Epidermal melanocyte (primary cell): ENCODE measurements around the gene NUDT14.

Experiments used
- DNase-seq: peaks from one replicate; pipeline ENCODE4 v3.0.0; 2011; ENCODE audit warnings: low spot score; ENCODE audit not compliant: insufficient read length

NUDT14 gene

GRCh38 chr14:105180592-105181548 is at the start of gene NUDT14:
TSS of gene NUDT14 (minus strand) at chr14:105181312. CDS start at chr14:105181209, 103 bp downstream.
- peak; percentile 88 for DNase-seq

DNA sequence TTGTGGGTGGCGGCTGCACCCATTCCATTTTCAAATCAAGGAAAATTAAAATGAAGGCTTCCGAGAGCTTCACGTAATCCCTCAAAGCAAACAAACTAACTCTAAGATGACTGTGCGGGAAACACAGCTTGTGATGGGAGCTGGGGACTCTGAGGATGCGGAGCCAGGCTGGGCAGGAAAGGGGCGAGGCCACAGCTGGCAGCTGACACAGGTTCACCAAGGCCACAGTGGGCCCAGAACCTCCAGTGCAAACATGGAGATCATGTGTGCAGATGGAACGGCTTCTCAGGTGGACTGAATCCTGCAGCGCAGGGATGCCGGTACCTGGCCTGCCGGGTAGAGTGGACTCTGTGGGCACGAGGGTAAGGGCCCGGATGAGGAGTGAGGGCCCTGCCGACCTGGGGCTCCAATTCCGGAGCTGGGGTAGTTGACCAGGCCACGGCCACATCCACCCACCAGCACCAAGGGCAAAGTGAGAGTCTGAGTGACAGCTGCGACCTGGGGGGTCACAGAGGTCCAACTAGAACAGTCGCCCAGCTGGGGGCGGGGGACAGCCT is 48.1 kb upstream of the NUDT14 start:
- DNase-seq = no peak

- no peak for DNase-seq
These were observed 47.5 kb upstream of the NUDT14 start for GRCh38 chr14:105228562-105228961.

- DNase-seq = no peak
These were observed 46.2 kb upstream of the NUDT14 start for GRCh38 chr14:105227346-105227745.

- DNase-seq = no peak
These were observed 45.1 kb upstream of the NUDT14 start for GRCh38 chr14:105226198-105226597.

DNA sequence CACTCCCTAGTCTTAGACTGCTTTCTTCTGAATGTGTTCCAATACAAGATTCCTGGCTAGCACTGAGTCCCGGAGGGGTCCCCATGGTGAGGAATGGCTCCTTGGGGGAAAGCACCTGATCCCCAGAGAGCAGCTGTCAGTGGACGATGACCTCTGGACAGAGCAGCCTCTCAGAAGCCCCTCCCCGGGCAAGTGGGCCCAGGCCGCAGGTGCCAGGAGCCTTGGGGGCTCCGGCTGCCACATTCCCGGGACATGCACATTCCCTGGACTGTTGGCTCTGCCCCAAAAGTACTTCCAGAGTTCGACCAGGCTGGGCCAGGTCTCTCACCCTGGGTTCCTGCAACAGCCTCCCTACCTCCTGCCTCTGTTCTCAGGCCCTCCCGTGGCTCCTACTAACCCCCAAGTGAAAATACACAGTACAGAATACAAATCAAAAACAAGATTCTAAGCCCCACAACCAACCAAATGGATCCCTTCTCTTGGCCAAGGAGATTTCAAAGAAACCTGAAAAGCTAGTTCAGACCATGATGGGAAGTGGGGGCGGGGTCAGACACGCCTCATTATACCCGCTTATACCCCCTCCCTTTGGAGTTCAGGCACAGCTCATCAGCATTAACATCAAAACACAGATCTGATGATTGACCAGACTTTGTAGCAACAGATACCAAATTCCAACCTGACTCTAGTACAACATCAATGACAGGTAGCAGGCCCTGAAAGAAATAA is 43.9 kb upstream of the NUDT14 start:
- no peak for DNase-seq

GRCh38 chr14:105223770-105224544 is 42.8 kb upstream of the NUDT14 start:
- no peak for DNase-seq

DNA sequence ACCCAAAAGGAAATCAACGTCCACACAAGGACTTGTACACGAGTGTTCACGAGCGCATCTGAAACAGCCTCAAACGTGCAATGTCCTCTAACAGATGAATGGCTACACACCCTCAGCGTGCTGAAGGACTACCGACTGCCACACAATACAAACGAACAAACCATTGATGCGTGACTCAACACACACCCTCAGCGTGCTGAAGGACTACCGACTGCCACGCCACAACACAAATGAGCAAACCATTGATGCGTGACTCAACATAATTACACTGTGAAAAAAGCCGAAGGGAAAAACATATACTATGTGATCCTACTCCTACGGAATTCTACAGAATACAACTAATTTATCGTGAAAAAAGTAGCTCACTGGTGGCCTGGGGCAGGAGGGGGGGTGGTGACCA is 42.1 kb upstream of the NUDT14 start:
- no peak for DNase-seq

- no peak for DNase-seq
These were observed 40.6 kb upstream of the NUDT14 start for GRCh38 chr14:105221598-105222178.

DNA sequence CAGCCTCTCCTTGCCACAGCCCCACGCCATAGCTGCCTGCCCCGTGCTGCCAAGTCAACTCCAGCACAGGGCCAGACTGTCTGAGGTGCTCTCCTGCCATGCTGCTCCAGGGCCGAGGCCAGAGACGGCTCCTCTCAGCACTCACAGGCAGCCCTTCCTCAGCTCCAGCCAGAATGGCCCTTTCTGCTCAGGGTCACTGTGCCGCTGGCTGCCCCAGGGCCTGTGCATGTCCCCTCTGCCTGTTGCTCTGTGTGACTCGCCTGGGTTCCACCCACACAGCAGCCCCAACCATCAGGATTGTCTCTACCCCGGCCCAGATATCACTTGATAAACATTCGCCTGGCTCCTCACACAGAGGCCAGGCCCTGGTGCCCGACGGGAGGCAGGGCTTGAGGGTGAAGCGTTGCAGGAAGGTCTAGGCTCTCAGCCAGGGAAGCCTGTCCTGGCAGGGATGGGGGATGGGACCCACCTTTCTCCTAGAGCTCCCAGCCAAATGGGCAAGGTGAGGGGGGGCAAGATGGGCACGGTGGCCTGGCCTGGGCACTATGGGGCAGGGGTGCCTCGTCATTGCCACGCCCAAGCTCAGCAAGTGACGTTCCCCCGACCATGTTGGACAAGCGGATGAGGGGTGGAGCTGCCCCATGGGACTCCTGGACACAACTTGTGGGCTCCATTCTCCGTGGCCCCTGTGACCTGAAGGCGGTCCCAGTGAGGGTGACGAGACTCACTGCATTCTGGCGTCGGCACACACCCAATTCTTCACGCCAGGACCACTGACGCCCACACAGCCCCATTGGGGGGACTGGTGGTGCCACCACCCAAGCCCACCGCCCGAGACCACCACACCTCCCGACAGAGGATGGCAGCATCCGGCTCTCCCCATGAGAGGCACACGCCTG is 39.8 kb upstream of the NUDT14 start:
- no peak for DNase-seq

DNA sequence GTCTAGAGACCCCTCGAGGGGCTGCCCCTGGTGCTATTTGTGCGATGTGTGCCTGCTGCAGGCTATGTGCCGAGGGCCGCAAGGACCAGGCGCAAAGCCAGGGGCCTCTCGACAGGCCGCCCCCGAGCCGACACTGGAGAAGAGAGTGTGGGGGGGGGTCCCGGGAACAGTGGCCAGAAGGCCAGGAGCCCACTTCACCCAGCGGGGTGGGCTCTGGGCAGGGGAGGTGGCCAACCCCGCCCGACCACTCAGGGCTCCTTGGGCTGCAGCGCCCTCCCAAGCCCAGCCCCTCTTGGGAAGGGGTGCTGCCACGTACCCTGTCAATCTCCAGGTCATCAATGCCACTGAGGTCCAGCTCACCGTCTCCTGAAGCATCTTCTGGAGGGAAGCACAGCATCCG is 38.6 kb upstream of the NUDT14 start:
- no peak for DNase-seq

GRCh38 chr14:105219043-105219612 is 38.0 kb upstream of the NUDT14 start:
- no peak for DNase-seq

DNA sequence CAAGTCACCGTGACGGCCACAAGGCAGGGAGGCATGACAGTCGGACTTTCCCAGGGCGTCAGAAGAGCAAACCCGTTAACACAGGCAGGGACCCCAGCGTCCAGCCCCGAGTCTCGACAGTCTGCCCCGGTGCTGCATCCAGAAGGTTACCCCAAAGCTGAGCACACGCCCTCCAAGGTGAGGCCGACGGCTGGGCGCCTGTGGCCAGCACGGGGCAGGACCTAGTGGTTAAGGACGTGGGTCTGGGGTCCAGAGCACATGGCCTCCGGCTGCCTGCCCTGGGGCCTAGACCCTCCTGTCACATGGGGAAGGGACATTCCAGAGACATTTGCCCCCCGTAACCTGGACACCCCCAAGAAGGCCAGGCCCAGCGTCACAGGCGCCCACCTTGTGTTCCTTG is 37.5 kb upstream of the NUDT14 start:
- no peak for DNase-seq

DNA sequence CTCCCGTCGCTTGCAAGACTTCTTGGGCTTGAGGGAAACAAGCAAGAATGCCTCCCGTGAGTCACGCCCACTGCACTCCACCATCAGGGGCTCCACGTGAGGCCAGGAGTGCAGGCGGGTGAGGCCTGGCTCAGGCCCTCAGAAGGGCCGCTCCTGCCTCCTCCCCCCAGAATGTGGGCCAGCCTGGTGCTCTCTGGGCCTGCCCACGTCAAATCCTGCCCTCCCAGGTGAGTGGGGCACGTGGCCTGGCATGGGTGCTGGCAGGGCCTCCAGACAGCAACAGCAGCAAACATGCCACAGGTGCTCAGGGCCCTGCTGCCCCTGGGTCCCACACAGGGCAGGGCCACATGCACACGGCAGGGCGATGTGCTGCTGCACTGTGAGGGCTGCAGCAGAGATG is 36.7 kb upstream of the NUDT14 start:
- no peak for DNase-seq

GRCh38 chr14:105216490-105217247 is 35.6 kb upstream of the NUDT14 start:
- no peak for DNase-seq

DNA sequence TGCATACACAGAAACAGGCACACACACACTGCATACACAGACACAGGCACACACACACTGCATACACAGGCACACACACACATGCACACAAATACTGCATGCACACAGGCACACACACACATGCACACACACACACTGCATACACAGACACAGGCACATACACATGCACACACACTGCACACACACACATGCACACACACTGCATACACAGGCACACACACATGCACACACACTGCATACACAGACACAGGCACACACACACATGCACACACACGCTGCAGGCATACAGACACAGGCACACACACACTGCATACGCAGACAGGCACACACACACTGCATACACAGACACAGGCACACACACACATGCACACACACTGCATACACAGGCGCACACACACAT is 34.5 kb upstream of the NUDT14 start:
- no peak for DNase-seq

- DNase-seq = no peak
These were observed 33.3 kb upstream of the NUDT14 start for GRCh38 chr14:105214324-105214915.

DNA sequence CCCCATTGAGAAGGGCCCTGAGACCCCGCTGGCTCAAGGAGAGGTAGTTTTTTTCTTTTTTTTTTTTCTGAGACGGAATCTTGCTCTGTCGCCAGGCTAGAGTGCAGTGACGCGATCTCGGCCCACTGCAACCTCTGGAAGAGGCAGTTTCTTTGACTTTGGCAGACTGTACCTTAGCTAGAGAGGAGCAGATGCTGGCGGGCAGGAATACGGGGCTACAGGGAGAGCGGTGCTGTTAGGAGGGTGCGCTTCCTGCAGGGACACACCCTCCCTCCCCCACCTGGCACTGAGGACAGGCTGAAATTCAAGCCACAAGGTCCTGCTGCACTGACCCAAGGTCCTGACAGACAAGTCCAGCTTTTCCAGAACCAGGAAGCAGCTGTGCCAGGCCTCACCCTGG is 32.2 kb upstream of the NUDT14 start:
- DNase-seq = no peak
